B cell (primary cell): Measurements from ENCODE around the gene TRPM6.

Experiments
- CTCF ChIP-seq: fragments of 200-600 bp; IDR thresholded peaks from one replicate; pipeline ENCODE4 v1.8.0; 2022; ENCODE audit warnings: antibody characterized with exemption, mild to moderate bottlenecking
- EZH2 ChIP-seq: IDR thresholded peaks from 2 replicates; pipeline ENCODE4 v1.6.1; 2012; ENCODE audit warnings: borderline replicate concordance, low read depth, mild to moderate bottlenecking, moderate library complexity, low read length; ENCODE audit not compliant: insufficient read depth, poor library complexity, severe bottlenecking

GRCh38 chr9:74729136-74729695, 158.5 kb downstream of the TRPM6 start:
- TF ChIP-seq CTCF: no peak
- no peak for TF ChIP-seq EZH2
